HG03342 (cell line): ENCODE results near the gene TPM4.
"Not testable (repeated sequence)": the region's sequence is repeated elsewhere in the genome, so short reads cannot be mapped to it uniquely, and the experiment has no call there.

Experiments
- ATAC-seq: cut with Tn5 transposase; IDR thresholded peaks from one replicate; pipeline ENCODE4 v1.9.1; 2021; ENCODE audit warnings: mild to moderate bottlenecking, moderate library complexity; ENCODE audit not compliant: unreplicated experiment

TPM4 gene

GRCh38 chr19:16094360-16095070, 18.2 kb downstream of the TPM4 start:
- no peak for ATAC-seq

- ATAC-seq = no peak
Observed at GRCh38 chr19:16095071-16095571, 18.8 kb downstream of the TPM4 start.

- ATAC-seq = no peak
Observed at GRCh38 chr19:16096280-16096855, 20.1 kb downstream of the TPM4 start.

GRCh38 chr19:16098416-16098768, 22.1 kb downstream of the TPM4 start:
- ATAC-seq = no peak

GRCh38 chr19:16098821-16099220, 22.5 kb downstream of the TPM4 start:
- ATAC-seq = no peak

- ATAC-seq = not testable (repeated sequence)
Observed at GRCh38 chr19:16099314-16099965, 23.1 kb downstream of the TPM4 start.

GRCh38 chr19:16100524-16100923, 24.2 kb downstream of the TPM4 start:
- no peak for ATAC-seq

GRCh38 chr19:16104722-16105121, 28.4 kb downstream of the TPM4 start:
- ATAC-seq = no peak

- no peak for ATAC-seq
Observed at GRCh38 chr19:16106121-16106520, 29.8 kb downstream of the TPM4 start.

- peak; percentile 84 for ATAC-seq
Observed at GRCh38 chr19:16111160-16111908, 35.0 kb downstream of the TPM4 start, which contains the start of gene RAB8A. TSS of gene RAB8A (plus strand) at chr19:16111889. CDS start at chr19:16111902, 13 bp downstream.

- ATAC-seq = no peak
Observed at GRCh38 chr19:16111909-16112752, 35.8 kb downstream of the TPM4 start.

- ATAC-seq = no peak
Observed at GRCh38 chr19:16112778-16113177, 36.5 kb downstream of the TPM4 start.

GRCh38 chr19:16113727-16114126, 37.4 kb downstream of the TPM4 start:
- no peak for ATAC-seq

GRCh38 chr19:16115301-16116039, 39.2 kb downstream of the TPM4 start:
- ATAC-seq = no peak

- ATAC-seq = no peak
Observed at GRCh38 chr19:16116067-16116466, 39.8 kb downstream of the TPM4 start.

- no peak for ATAC-seq
Observed at GRCh38 chr19:16117594-16118033, 41.3 kb downstream of the TPM4 start.

GRCh38 chr19:16118489-16119033, 42.3 kb downstream of the TPM4 start:
- ATAC-seq = peak; percentile 70

GRCh38 chr19:16119075-16119857, 43.0 kb downstream of the TPM4 start:
- peak; percentile 36 for ATAC-seq

- ATAC-seq = no peak
Observed at GRCh38 chr19:16121141-16121540, 44.8 kb downstream of the TPM4 start.
